Activated T-cell treated with anti-CD3 and anti-CD28 coated beads for 24 hours (primary cell): ENCODE data around the gene GRHL3.

Experiments
- DNase-seq: peaks from one replicate; pipeline ENCODE4 v3.0.0-alpha.2; 2020; ENCODE audit warnings: low read depth

The GRHL3 gene

GRCh38 chr1:24293392-24294227 lies 25.5 kb upstream of the GRHL3 start:
- DNase-seq, result no peak

GRCh38 chr1:24294228-24294672 lies 24.9 kb upstream of the GRHL3 start:
- DNase-seq, result no peak

- DNase-seq, result no peak
Measured at GRCh38 chr1:24294716-24295371, 24.3 kb upstream of the GRHL3 start.

- no peak for DNase-seq
Measured at GRCh38 chr1:24295535-24295934, 23.6 kb upstream of the GRHL3 start.

- no peak for DNase-seq
Measured at GRCh38 chr1:24297187-24297851, 21.8 kb upstream of the GRHL3 start.

GRCh38 chr1:24297852-24298232 lies 21.3 kb upstream of the GRHL3 start:
- no peak for DNase-seq

- DNase-seq, result no peak
Measured at GRCh38 chr1:24298606-24299005, 20.6 kb upstream of the GRHL3 start.

- DNase-seq, result no peak
Measured at GRCh38 chr1:24299901-24300300, 19.3 kb upstream of the GRHL3 start.

GRCh38 chr1:24300971-24301784 lies 18.0 kb upstream of the GRHL3 start:
- DNase-seq, result no peak

GRCh38 chr1:24301785-24302175 lies 17.4 kb upstream of the GRHL3 start:
- DNase-seq, result no peak

- DNase-seq, result no peak
Measured at GRCh38 chr1:24302209-24302611, 16.9 kb upstream of the GRHL3 start.

GRCh38 chr1:24303600-24303999 lies 15.6 kb upstream of the GRHL3 start:
- DNase-seq, result no peak

- no peak for DNase-seq
Measured at GRCh38 chr1:24304763-24305162, 14.4 kb upstream of the GRHL3 start.

- no peak for DNase-seq
Measured at GRCh38 chr1:24308365-24309015, 10.7 kb upstream of the GRHL3 start.

- DNase-seq, result no peak
Measured at GRCh38 chr1:24309762-24310485, 9.2 kb upstream of the GRHL3 start.

- no peak for DNase-seq
Measured at GRCh38 chr1:24311234-24311633, 7.9 kb upstream of the GRHL3 start.

- no peak for DNase-seq
Measured at GRCh38 chr1:24311741-24312140, 7.4 kb upstream of the GRHL3 start.

GRCh38 chr1:24315391-24315790 lies 3.8 kb upstream of the GRHL3 start:
- no peak for DNase-seq

GRCh38 chr1:24316645-24317044 lies 2.5 kb upstream of the GRHL3 start:
- no peak for DNase-seq

GRCh38 chr1:24317081-24317480 lies 2.1 kb upstream of the GRHL3 start:
- DNase-seq, result no peak
